ENCODE data around the gene GLT8D1. TPM values are rescaled to one million over a fixed set of nuclear protein-coding genes. Genes with fewer than 3 reads are reported as not detected.

The GLT8D1 gene
- total RNA-seq, 1 donor from 2014 or later = 46.4 TPM

GRCh38 chr3:52671676-52672075 lies 33.9 kb downstream of the GLT8D1 start:
- Mint-ChIP-seq H3K4me3 (ENCODE audit: unreplicated experiment) (no peak overlapping the region), H3K9me3 (ENCODE audit: unreplicated experiment) (peaks cover 1% of the 10 kb centered on the region)

GRCh38 chr3:52670621-52671521 lies 34.7 kb downstream of the GLT8D1 start:
- TF ChIP-seq CTCF (IDR thresholded peaks at IDR 0.05; ENCODE audit: partially characterized antibody, unreplicated experiment) = no peak
- no peak for DNase-seq
- Mint-ChIP-seq H3K4me3 (ENCODE audit: unreplicated experiment) (no peak overlapping the region), H3K27me3 (ENCODE audit: unreplicated experiment) (no peaks in the 10 kb centered on the region), H3K4me1 (ENCODE audit: low read depth, unreplicated experiment) (no peaks in the 10 kb centered on the region), H3K27ac (ENCODE audit: unreplicated experiment) (no peak overlapping the region), H3K36me3 (ENCODE audit: unreplicated experiment) (peaks cover 5% of the 10 kb centered on the region), H3K9me3 (ENCODE audit: unreplicated experiment) (peaks cover 1% of the 10 kb centered on the region)

More at GRCh38 chr3:52671676-52672075, 33.9 kb downstream of the GLT8D1 start:
- TF ChIP-seq CTCF (IDR thresholded peaks at IDR 0.05; ENCODE audit: partially characterized antibody, unreplicated experiment) = no peak
- DNase-seq = no peak
- Mint-ChIP-seq H3K36me3 (ENCODE audit: unreplicated experiment) (peaks cover 10% of the 10 kb centered on the region), H3K4me1 (ENCODE audit: low read depth, unreplicated experiment) (no peaks in the 10 kb centered on the region), H3K27me3 (ENCODE audit: unreplicated experiment) (no peaks in the 10 kb centered on the region), H3K27ac (ENCODE audit: unreplicated experiment) (no peak overlapping the region)

GRCh38 chr3:52663098-52663497 lies 42.5 kb downstream of the GLT8D1 start:
- H3K27ac Mint-ChIP-seq (ENCODE audit: unreplicated experiment) = no peak overlapping the region
- DNase-seq = no peak
- no peak for TF ChIP-seq CTCF (IDR thresholded peaks at IDR 0.05; ENCODE audit: partially characterized antibody, unreplicated experiment)
- H3K36me3 Mint-ChIP-seq (ENCODE audit: unreplicated experiment) = peaks cover 5% of the 10 kb centered on the region
- H3K9me3 Mint-ChIP-seq (ENCODE audit: unreplicated experiment) = no peaks in the 10 kb centered on the region
- H3K27me3 Mint-ChIP-seq (ENCODE audit: unreplicated experiment) = no peaks in the 10 kb centered on the region
- no peaks in the 10 kb centered on the region for H3K4me1 Mint-ChIP-seq (ENCODE audit: low read depth, unreplicated experiment)
- H3K4me3 Mint-ChIP-seq (ENCODE audit: unreplicated experiment) = no peak overlapping the region

- H3K27me3 Mint-ChIP-seq (ENCODE audit: unreplicated experiment) = no peaks in the 10 kb centered on the region
- H3K4me3 Mint-ChIP-seq (ENCODE audit: unreplicated experiment) = no peak overlapping the region
- H3K9me3 Mint-ChIP-seq (ENCODE audit: unreplicated experiment) = no peaks in the 10 kb centered on the region
- H3K27ac Mint-ChIP-seq (ENCODE audit: unreplicated experiment) = no peak overlapping the region
- TF ChIP-seq CTCF (IDR thresholded peaks at IDR 0.05; ENCODE audit: partially characterized antibody, unreplicated experiment) = no peak
- no peaks in the 10 kb centered on the region for H3K4me1 Mint-ChIP-seq (ENCODE audit: low read depth, unreplicated experiment)
- H3K36me3 Mint-ChIP-seq (ENCODE audit: unreplicated experiment) = peaks cover 5% of the 10 kb centered on the region
- DNase-seq = no peak
These were observed 45.5 kb downstream of the GLT8D1 start for GRCh38 chr3:52660046-52660445.

- H3K36me3 Mint-ChIP-seq (ENCODE audit: unreplicated experiment) = peaks cover 6% of the 10 kb centered on the region
- no peak overlapping the region for H3K27ac Mint-ChIP-seq (ENCODE audit: unreplicated experiment)
- H3K4me1 Mint-ChIP-seq (ENCODE audit: low read depth, unreplicated experiment) = no peaks in the 10 kb centered on the region
These were observed 49.7 kb downstream of the GLT8D1 start for GRCh38 chr3:52655895-52656294.

More at GRCh38 chr3:52655895-52656294, 49.7 kb downstream of the GLT8D1 start:
- Mint-ChIP-seq H3K9me3 (ENCODE audit: unreplicated experiment) (no peaks in the 10 kb centered on the region), H3K4me3 (ENCODE audit: unreplicated experiment) (no peak overlapping the region), H3K27me3 (ENCODE audit: unreplicated experiment) (no peaks in the 10 kb centered on the region)
- no peak for TF ChIP-seq CTCF (IDR thresholded peaks at IDR 0.05; ENCODE audit: partially characterized antibody, unreplicated experiment)
- no peak for DNase-seq
